Keratinocyte (primary cell): ENCODE data around the gene SDR42E2.

Experiments
- CTCF ChIP-seq, 3 experiments: IDR thresholded peaks in 1 of 3; conservative IDR thresholded peaks in 1 of 3; optimal IDR thresholded peaks in 1 of 3; 2 replicates in 2 of 3; 3 replicates in 1 of 3; pipeline versions ENCODE3 to v1.5.1; 2011; ENCODE audit warnings: low read length in 3 of 3, mild to moderate bottlenecking in 3 of 3, moderate library complexity in 2 of 3, control low read depth in 1 of 3, inconsistent platforms in 1 of 3; ENCODE audit not compliant: insufficient read depth in 2 of 3; ENCODE audit errors: extremely low read depth in 1 of 3
- EZH2 ChIP-seq: IDR thresholded peaks from one replicate; pipeline ENCODE4 v1.6.1; 2012; ENCODE audit warnings: inconsistent platforms, mild to moderate bottlenecking, low read length, moderate library complexity

DNA sequence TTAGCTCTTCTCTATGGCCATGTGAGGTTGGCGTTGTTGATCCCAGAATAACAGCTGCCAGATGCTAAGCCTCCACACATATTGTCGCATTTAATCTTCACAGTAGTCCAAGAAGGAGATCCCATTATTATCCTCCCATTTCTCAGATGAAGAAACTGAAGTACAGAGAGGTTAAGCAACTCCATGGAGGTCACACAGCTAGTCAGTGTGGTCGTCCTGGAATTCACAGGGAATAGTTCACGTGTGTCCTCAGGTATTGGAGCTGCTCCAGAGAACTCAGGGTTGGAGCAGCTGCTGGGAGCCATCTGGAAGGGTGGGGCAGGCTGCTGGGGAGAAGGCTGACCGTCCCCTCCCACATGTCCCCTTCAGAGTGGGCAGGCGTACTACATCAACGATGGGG, 19.5 kb downstream of the SDR42E2 start:
- TF ChIP-seq CTCF (optimal IDR thresholded peaks at IDR 0.05 in 1 of 3, IDR thresholded peaks at IDR 0.05 in 1 of 3, conservative IDR thresholded peaks at IDR 0.05 in 1 of 3; ENCODE audit: extremely low read depth in 1 of 3, insufficient read depth in 2 of 3, low read length in 3 of 3) (no peak), EZH2 (no peak)
